Liver (tissue), 9 donors: ENCODE data around the gene PAK1IP1. TPM values are rescaled to one million over a fixed set of nuclear protein-coding genes. Genes with fewer than 3 reads are reported as not detected.

ENCODE experiments used
- DNase-seq: peaks from one replicate; pipeline ENCODE4 v3.0.0-alpha.2; 2017; ENCODE audit warnings: low spot score
- H3K27ac ChIP-seq, 2 donors: one replicate each; pipeline ENCODE4 v1.7.0; 2013; ENCODE audit warnings: inconsistent platforms in 2 of 2, low read length in 2 of 2, control low read depth in 1 of 2, low read depth in 1 of 2, mild to moderate bottlenecking in 1 of 2
- H3K27me3 ChIP-seq, 4 donors: one replicate each; pipeline versions ENCODE4 v1.6.1 to v1.7.0; 2013; ENCODE audit warnings: low read length in 3 of 4, inconsistent platforms in 1 of 4, mild to moderate bottlenecking in 1 of 4, moderate library complexity in 1 of 4; ENCODE audit not compliant: control insufficient read depth in 4 of 4, insufficient read depth in 4 of 4
- H3K36me3 ChIP-seq, 4 donors: one replicate each; pipeline versions ENCODE4 v1.6.1 to v1.7.0; 2013; ENCODE audit warnings: low read length in 3 of 4, mild to moderate bottlenecking in 3 of 4, low read depth in 1 of 4, moderate library complexity in 1 of 4; ENCODE audit not compliant: control insufficient read depth in 4 of 4, insufficient read depth in 3 of 4
- H3K4me1 ChIP-seq, 4 donors: one replicate each; pipeline versions ENCODE4 v1.6.1 to v1.7.0; 2013; ENCODE audit warnings: low read length in 3 of 4, mild to moderate bottlenecking in 3 of 4, moderate library complexity in 1 of 4; ENCODE audit not compliant: control insufficient read depth in 4 of 4, insufficient read depth in 4 of 4
- H3K4me3 ChIP-seq, 3 donors: one replicate each; pipeline versions ENCODE4 v1.6.1 to v1.7.0; 2013; ENCODE audit warnings: low read length in 3 of 3, control low read depth in 1 of 3, low read depth in 1 of 3, mild to moderate bottlenecking in 1 of 3
- H3K9ac ChIP-seq, 2 donors: one replicate each; pipeline ENCODE4 v1.7.0; 2013; ENCODE audit warnings: low read length in 2 of 2, mild to moderate bottlenecking in 2 of 2, moderate library complexity in 2 of 2, control low read depth in 1 of 2, low read depth in 1 of 2
- H3K9me3 ChIP-seq, 4 donors: one replicate each; pipeline versions ENCODE4 v1.6.1 to v1.7.0; 2013; ENCODE audit warnings: low read length in 3 of 4; ENCODE audit not compliant: control insufficient read depth in 4 of 4
- ATF3 ChIP-seq: IDR thresholded peaks from 2 replicates; pipeline ENCODE4 v1.6.1; 2016; ENCODE audit warnings: antibody characterized with exemption
- CTCF ChIP-seq: fragments of 150-350 bp; IDR thresholded peaks from 2 replicates; pipeline ENCODE4 v1.5.1; 2017; ENCODE audit warnings: improper control_type of control experiment, low read depth, low read length; ENCODE audit not compliant: missing input control
- EGR1 ChIP-seq, 2 donors: IDR thresholded peaks; 2 replicates each; pipeline ENCODE4 v1.6.1; 2016 to 2018; ENCODE audit warnings: antibody characterized with exemption in 2 of 2, low read depth in 2 of 2
- FOXA1 ChIP-seq: IDR thresholded peaks from 2 replicates; pipeline ENCODE4 v1.6.1; 2016; ENCODE audit warnings: antibody characterized with exemption
- FOXA2 ChIP-seq: IDR thresholded peaks from 2 replicates; pipeline ENCODE4 v1.6.1; 2016; ENCODE audit warnings: antibody characterized with exemption
- GABPA ChIP-seq, 2 donors: IDR thresholded peaks in 1 of 2; conservative IDR thresholded peaks in 1 of 2; 2 replicates each; pipeline ENCODE4 v1.6.1; 2016; ENCODE audit warnings: antibody characterized with exemption in 2 of 2, mild to moderate bottlenecking in 1 of 2, moderate library complexity in 1 of 2
- HNF4A ChIP-seq, 2 donors: conservative IDR thresholded peaks; 2 replicates each; pipeline ENCODE4 v1.6.1; 2016; ENCODE audit warnings: antibody characterized with exemption in 2 of 2, mild to moderate bottlenecking in 2 of 2
- HNF4G ChIP-seq: IDR thresholded peaks from 2 replicates; pipeline ENCODE4 v1.6.1; 2016; ENCODE audit warnings: antibody characterized with exemption
- MAX ChIP-seq: IDR thresholded peaks from 2 replicates; pipeline ENCODE4 v1.6.1; 2016; ENCODE audit warnings: antibody characterized with exemption
- RAD21 ChIP-seq, 2 donors: IDR thresholded peaks; 2 replicates each; pipeline ENCODE4 v1.6.1; 2016; ENCODE audit warnings: antibody characterized with exemption in 2 of 2, mild to moderate bottlenecking in 2 of 2
- REST ChIP-seq: IDR thresholded peaks from 2 replicates; pipeline ENCODE4 v1.6.1; 2016; ENCODE audit warnings: antibody characterized with exemption, mild to moderate bottlenecking
- RXRA ChIP-seq, 2 donors: IDR thresholded peaks; 2 replicates each; pipeline ENCODE4 v1.6.1; 2017 to 2018; ENCODE audit warnings: antibody characterized with exemption in 2 of 2, mild to moderate bottlenecking in 1 of 2
- SP1 ChIP-seq: IDR thresholded peaks from 2 replicates; pipeline ENCODE4 v1.6.1; 2018; ENCODE audit warnings: antibody characterized with exemption, mild to moderate bottlenecking
- TAF1 ChIP-seq: conservative IDR thresholded peaks from 2 replicates; pipeline ENCODE4 v1.6.1; 2016; ENCODE audit warnings: antibody characterized with exemption, mild to moderate bottlenecking
- ZBTB33 ChIP-seq: IDR thresholded peaks from 2 replicates; pipeline ENCODE4 v1.6.1; 2016; ENCODE audit warnings: antibody characterized with exemption
- WGBS: extraction: QIAGEN DNeasy Blood & Tissue Kit; methylation state at CpG from one replicate; pipeline ENCODE4 v1.1.7; 2013; 5-methylcytosine and 5-hydroxymethylcytosine counted together
- polyA plus RNA-seq, 2 donors: library from polyadenylated mRNA; stranded (reverse) in 1 of 2; unstranded in 1 of 2; fragments of 200-250 nt in 1 of 2; fragments of >200 nt in 1 of 2; fragmentation: Nextera tagmentation in 1 of 2; extraction: Ambion mirVana in 1 of 2; gene quantifications; one replicate each; pipeline versions ENCODE4 v1.2.1 to v1.2.3, GENCODE V29; 2013 to 2015
- total RNA-seq, 2 donors: library from RNA; depleted of rRNA; stranded (reverse); fragments of >200 nt; gene quantifications; one replicate each; pipeline ENCODE4 v1.2.3, GENCODE V29; 2014
- donor health status: healthy.
- donor health status: healthy.
- donor health status: healthy.
- donor health status: healthy.
- donor health status: healthy.

PAK1IP1 gene
- total and polyA plus RNA-seq, 4 donors: 6.0 to 10.8 (median 7.7) TPM

- no peak overlapping the region for H3K4me3 ChIP-seq
- H3K9me3 ChIP-seq: no peaks in the 10 kb centered on the region
- DNase-seq: no peak
- no peaks in the 10 kb centered on the region for H3K36me3 ChIP-seq
- no peaks in the 10 kb centered on the region for H3K4me1 ChIP-seq
- WGBS: 89% methylated on average over 24 of the region's 24 CpGs
- TF ChIP-seq HNF4A (conservative IDR thresholded peaks at IDR 0.05) (no peak), EGR1 (IDR thresholded peaks at IDR 0.05; ENCODE audit: low read depth in 2 of 2) (no peak), FOXA2 (no peak), ZBTB33 (no peak), GABPA (IDR thresholded peaks at IDR 0.05 in 1 of 2, conservative IDR thresholded peaks at IDR 0.05 in 1 of 2) (no peak), SP1 (no peak), RXRA (IDR thresholded peaks at IDR 0.05) (no peak), RAD21 (IDR thresholded peaks at IDR 0.05) (no peak), CTCF (no peak), FOXA1 (no peak), TAF1 (no peak)
- no peak overlapping the region for H3K9ac ChIP-seq
- H3K27me3 ChIP-seq: no peaks in the 10 kb centered on the region
- no peak overlapping the region for H3K27ac ChIP-seq
Observed at GRCh38 chr6:10658910-10659698, 35.7 kb upstream of the PAK1IP1 start.

GRCh38 chr6:10659699-10660348 lies 34.9 kb upstream of the PAK1IP1 start:
- WGBS: 84% methylated on average over 48 of the region's 48 CpGs
- Histone ChIP-seq H3K9me3 (peaks cover 0 to 5% (median 0%) of the 10 kb centered on the region in 4 donors), H3K27me3 (no peaks in the 10 kb centered on the region), H3K4me3 (no peak overlapping the region), H3K36me3 (no peaks in the 10 kb centered on the region), H3K9ac (no peak overlapping the region), H3K4me1 (no peaks in the 10 kb centered on the region), H3K27ac (no peak overlapping the region)
- TF ChIP-seq TAF1: no peak
- TF ChIP-seq FOXA1: no peak
- no peak for TF ChIP-seq EGR1 (IDR thresholded peaks at IDR 0.05; ENCODE audit: low read depth in 2 of 2)
- TF ChIP-seq HNF4G: no peak
- no peak for TF ChIP-seq HNF4A (conservative IDR thresholded peaks at IDR 0.05)
- no peak for TF ChIP-seq FOXA2
- TF ChIP-seq SP1: no peak
- TF ChIP-seq MAX: no peak
- no peak for TF ChIP-seq REST
- TF ChIP-seq CTCF: no peak
- no peak for TF ChIP-seq ATF3
- TF ChIP-seq GABPA (IDR thresholded peaks at IDR 0.05 in 1 of 2, conservative IDR thresholded peaks at IDR 0.05 in 1 of 2): no peak
- TF ChIP-seq RXRA (IDR thresholded peaks at IDR 0.05): no peak
- no peak for DNase-seq
